Measurements from ENCODE around the gene TSSK6. TPM values are rescaled to one million over a fixed set of nuclear protein-coding genes. Genes with fewer than 3 reads are reported as not detected.

The TSSK6 gene
- polyA plus RNA-seq, 1 donor: 1.2 TPM

- no peak for DNase-seq
Observed at GRCh38 chr19:19530889-19531288, 15.5 kb upstream of the TSSK6 start.

GRCh38 chr19:19530423-19530804 lies 15.1 kb upstream of the TSSK6 start:
- no peak for DNase-seq

GRCh38 chr19:19529783-19530422 lies 14.6 kb upstream of the TSSK6 start:
- DNase-seq: no peak

GRCh38 chr19:19528721-19529490 lies 13.6 kb upstream of the TSSK6 start, which contains the start of gene YJEFN3:
Gene YJEFN3, plus strand, starts transcription at chr19:19528911. Its CDS starts 22 bp downstream, at chr19:19528933.
- no peak for DNase-seq

GRCh38 chr19:19527674-19528625 lies 12.6 kb upstream of the TSSK6 start:
- DNase-seq: no peak

GRCh38 chr19:19527371-19527656 lies 12.0 kb upstream of the TSSK6 start:
- no peak for DNase-seq

- DNase-seq: no peak
Observed at GRCh38 chr19:19526581-19527370, 11.4 kb upstream of the TSSK6 start.

- no peak for DNase-seq
Observed at GRCh38 chr19:19525611-19526380, 10.4 kb upstream of the TSSK6 start.

GRCh38 chr19:19524053-19524452 lies 8.7 kb upstream of the TSSK6 start:
- DNase-seq: no peak

GRCh38 chr19:19523177-19523576 lies 7.8 kb upstream of the TSSK6 start:
- no peak for DNase-seq

GRCh38 chr19:19520989-19521388 lies 5.6 kb upstream of the TSSK6 start:
- DNase-seq: no peak

- no peak for DNase-seq
Observed at GRCh38 chr19:19517235-19517619, 1.9 kb upstream of the TSSK6 start.

- peak; percentile 95 for DNase-seq
Observed at GRCh38 chr19:19515642-19516519, 533 bp upstream of the TSSK6 start, which contains the start of gene NDUFA13. Gene NDUFA13, plus strand, starts transcription at chr19:19516225. Its CDS starts 14 bp downstream, at chr19:19516239.

GRCh38 chr19:19514215-19514657 lies 1.1 kb downstream of the TSSK6 start:
- peak; percentile 82 for DNase-seq

GRCh38 chr19:19513682-19514081 lies 1.7 kb downstream of the TSSK6 start:
- DNase-seq: no peak

GRCh38 chr19:19510432-19510831 lies 4.9 kb downstream of the TSSK6 start:
- no peak for DNase-seq

GRCh38 chr19:19508217-19508616 lies 7.1 kb downstream of the TSSK6 start:
- no peak for DNase-seq

- no peak for DNase-seq
Observed at GRCh38 chr19:19507354-19507753, 8.0 kb downstream of the TSSK6 start.

GRCh38 chr19:19506592-19506991 lies 8.8 kb downstream of the TSSK6 start:
- DNase-seq: no peak

- no peak for DNase-seq
Observed at GRCh38 chr19:19505669-19506326, 9.6 kb downstream of the TSSK6 start.
